Trophoblast cell (in vitro differentiated cells and primary cell): ENCODE measurements around the gene SHC1.
A peak's percentile ranks its signal among the peaks of the same experiment; 100 is the strongest.

ENCODE experiments used
- DNase-seq, 2 donors: peaks; one replicate each; pipeline ENCODE4 v3.0.0-alpha.2; 2016
- H2AFZ ChIP-seq: 2 replicates; pipeline ENCODE4 v1.6.1; 2013; ENCODE audit warnings: low read length, moderate library complexity, mild to moderate bottlenecking; ENCODE audit not compliant: insufficient read depth, poor library complexity
- H2AK5ac ChIP-seq: 2 replicates; pipeline ENCODE4 v1.6.1; 2013; ENCODE audit warnings: mild to moderate bottlenecking, low read length
- H2BK120ac ChIP-seq: 2 replicates; pipeline ENCODE4 v1.6.1; 2013; ENCODE audit warnings: low read length, mild to moderate bottlenecking, moderate library complexity; ENCODE audit not compliant: insufficient read depth, poor library complexity
- H2BK12ac ChIP-seq: 2 replicates; pipeline ENCODE4 v1.6.1; 2013; ENCODE audit warnings: mild to moderate bottlenecking, low read length, moderate library complexity
- H2BK5ac ChIP-seq: 2 replicates; pipeline ENCODE4 v1.6.1; 2013; ENCODE audit warnings: low read length, low read depth, moderate library complexity, mild to moderate bottlenecking; ENCODE audit not compliant: poor library complexity
- H3K14ac ChIP-seq: 2 replicates; pipeline ENCODE4 v1.6.1; 2013; ENCODE audit warnings: mild to moderate bottlenecking, low read length
- H3K18ac ChIP-seq: 2 replicates; pipeline ENCODE4 v1.6.1; 2013; ENCODE audit warnings: mild to moderate bottlenecking, low read length
- H3K23ac ChIP-seq: 2 replicates; pipeline ENCODE4 v1.6.1; 2013; ENCODE audit warnings: low read length
- H3K27ac ChIP-seq: 2 replicates; pipeline ENCODE4 v1.5.1; 2013; ENCODE audit warnings: low read depth, mild to moderate bottlenecking, inconsistent platforms, low read length, moderate library complexity
- H3K27me3 ChIP-seq: 2 replicates; pipeline ENCODE4 v1.6.1; 2013; ENCODE audit warnings: inconsistent platforms, mild to moderate bottlenecking, low read length, moderate library complexity; ENCODE audit not compliant: insufficient read depth
- H3K36me3 ChIP-seq, 2 experiments: 1 replicate in 1 of 2; 2 replicates in 1 of 2; pipeline ENCODE4 v1.6.1; 2013; ENCODE audit warnings: low read length in 2 of 2, mild to moderate bottlenecking in 2 of 2, moderate library complexity in 1 of 2; ENCODE audit not compliant: insufficient read depth in 2 of 2, control insufficient read depth in 1 of 2
- H3K4ac ChIP-seq: 2 replicates; pipeline ENCODE4 v1.6.1; 2013; ENCODE audit warnings: low read depth, mild to moderate bottlenecking, low read length, moderate library complexity
- H3K4me1 ChIP-seq, 2 experiments: 1 replicate in 1 of 2; 2 replicates in 1 of 2; pipeline ENCODE4 v1.6.1; 2013; ENCODE audit warnings: low read length in 2 of 2, mild to moderate bottlenecking in 2 of 2, moderate library complexity in 1 of 2; ENCODE audit not compliant: insufficient read depth in 2 of 2, control insufficient read depth in 1 of 2
- H3K4me2 ChIP-seq: 2 replicates; pipeline ENCODE4 v1.6.1; 2013; ENCODE audit warnings: inconsistent platforms, mild to moderate bottlenecking, low read length, moderate library complexity
- H3K4me3 ChIP-seq: 2 replicates; pipeline ENCODE4 v1.5.1; 2013; ENCODE audit warnings: mild to moderate bottlenecking, low read depth, low read length, inconsistent platforms
- H3K79me1 ChIP-seq: one replicate; pipeline ENCODE4 v1.6.1; 2013; ENCODE audit warnings: low read length
- H3K79me2 ChIP-seq: 2 replicates; pipeline ENCODE4 v1.6.1; 2013; ENCODE audit warnings: low read length, mild to moderate bottlenecking; ENCODE audit not compliant: control insufficient read depth, insufficient read depth, poor library complexity
- H3K9ac ChIP-seq: 2 replicates; pipeline ENCODE4 v1.6.1; 2013; ENCODE audit warnings: mild to moderate bottlenecking, low read length
- H3K9me3 ChIP-seq: 2 replicates; pipeline ENCODE4 v1.6.1; 2013; ENCODE audit warnings: low read depth, mild to moderate bottlenecking, control low read depth, inconsistent platforms, low read length; ENCODE audit not compliant: insufficient read depth
- H4K12ac ChIP-seq: 2 replicates; pipeline ENCODE4 v1.6.1; 2013; ENCODE audit warnings: low read depth, mild to moderate bottlenecking, low read length, moderate library complexity
- H4K8ac ChIP-seq: 2 replicates; pipeline ENCODE4 v1.6.1; 2013; ENCODE audit warnings: low read depth, mild to moderate bottlenecking, low read length, moderate library complexity
- H4K91ac ChIP-seq: one replicate; pipeline ENCODE4 v1.6.1; 2013; ENCODE audit warnings: low read depth, mild to moderate bottlenecking, low read length, moderate library complexity
- WGBS: extraction: QIAGEN DNeasy Blood & Tissue Kit; methylation state at CpG from one replicate; pipeline ENCODE4 v1.1.7; 2013; ENCODE audit warnings: missing lambda C conversion rate; ENCODE audit not compliant: insufficient read length, insufficient coverage; ENCODE audit errors: extremely low coverage; 5-methylcytosine and 5-hydroxymethylcytosine counted together

SHC1 gene

DNA sequence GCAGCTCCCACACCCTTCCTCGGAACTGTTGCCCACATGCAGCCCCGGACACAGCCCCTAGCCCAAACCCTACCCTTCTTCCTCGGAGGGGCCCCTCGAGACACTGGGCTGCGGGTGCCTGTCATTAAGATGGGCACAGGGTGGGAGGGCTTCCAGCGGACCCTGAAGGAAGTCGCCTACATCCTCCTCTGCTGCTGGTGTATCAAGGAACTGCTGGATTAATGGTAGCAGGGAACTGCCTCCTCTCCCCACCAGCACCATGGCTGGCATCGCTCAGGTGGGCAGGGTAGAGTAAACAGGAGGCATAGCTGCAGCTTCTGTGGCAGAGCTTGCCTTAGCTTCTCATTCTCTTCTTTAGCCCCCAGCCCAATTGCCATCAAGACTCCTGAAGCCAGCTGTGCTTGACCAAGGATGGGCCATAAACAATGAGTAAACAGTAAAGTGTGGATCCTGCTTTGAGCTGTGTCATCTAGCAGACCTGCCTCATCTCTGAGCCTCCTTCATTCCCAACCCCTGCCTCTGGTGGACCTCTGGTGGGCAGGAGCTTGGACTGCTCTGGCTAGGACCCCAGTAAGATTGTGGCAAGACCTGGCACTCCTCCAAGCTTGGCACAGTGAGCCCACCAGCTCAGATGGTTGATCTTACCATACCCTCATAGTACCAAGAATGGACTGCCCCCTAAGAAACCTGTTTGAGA, 23.2 kb upstream of the SHC1 start, which contains the start of gene LENEP:
LENEP (plus strand) TSS at position 15 of the 697 bp plus-strand sequence; CDS start at position 37, 22 bp downstream.
- Histone ChIP-seq H2AK5ac (peak within 1 kb of the TSS; percentile 23), H2BK12ac (peak within 1 kb of the TSS; percentile 16), H2AFZ (no peak within 1 kb of the TSS), H3K18ac (no peak within 1 kb of the TSS), H3K36me3 (peaks cover 13 to 23% of the 10 kb centered on the region in 2 experiments), H3K23ac (no peak within 1 kb of the TSS), H3K4ac (no peak within 1 kb of the TSS), H3K27me3 (no peaks in the 10 kb centered on the region), H3K9me3 (no peaks in the 10 kb centered on the region), H3K27ac (no peak within 1 kb of the TSS), H4K8ac (no peak within 1 kb of the TSS), H3K9ac (no peak within 1 kb of the TSS), H3K79me2 (no peaks in the 10 kb centered on the region), H3K4me3 (no peak within 1 kb of the TSS), H2BK120ac (no peak within 1 kb of the TSS), H3K4me2 (no peak within 1 kb of the TSS), H3K14ac (peak within 1 kb of the TSS; percentile 12), H3K4me1 (peaks cover 0 to under 1% of the 10 kb centered on the region in 2 experiments), H3K79me1 (no peaks in the 10 kb centered on the region), H2BK5ac (no peak within 1 kb of the TSS), H4K91ac (peak within 1 kb of the TSS; percentile 9), H4K12ac (no peak within 1 kb of the TSS)
- no CpG with 5 or more reads among the region's 8 CpGs for WGBS
- no peak for DNase-seq

DNA sequence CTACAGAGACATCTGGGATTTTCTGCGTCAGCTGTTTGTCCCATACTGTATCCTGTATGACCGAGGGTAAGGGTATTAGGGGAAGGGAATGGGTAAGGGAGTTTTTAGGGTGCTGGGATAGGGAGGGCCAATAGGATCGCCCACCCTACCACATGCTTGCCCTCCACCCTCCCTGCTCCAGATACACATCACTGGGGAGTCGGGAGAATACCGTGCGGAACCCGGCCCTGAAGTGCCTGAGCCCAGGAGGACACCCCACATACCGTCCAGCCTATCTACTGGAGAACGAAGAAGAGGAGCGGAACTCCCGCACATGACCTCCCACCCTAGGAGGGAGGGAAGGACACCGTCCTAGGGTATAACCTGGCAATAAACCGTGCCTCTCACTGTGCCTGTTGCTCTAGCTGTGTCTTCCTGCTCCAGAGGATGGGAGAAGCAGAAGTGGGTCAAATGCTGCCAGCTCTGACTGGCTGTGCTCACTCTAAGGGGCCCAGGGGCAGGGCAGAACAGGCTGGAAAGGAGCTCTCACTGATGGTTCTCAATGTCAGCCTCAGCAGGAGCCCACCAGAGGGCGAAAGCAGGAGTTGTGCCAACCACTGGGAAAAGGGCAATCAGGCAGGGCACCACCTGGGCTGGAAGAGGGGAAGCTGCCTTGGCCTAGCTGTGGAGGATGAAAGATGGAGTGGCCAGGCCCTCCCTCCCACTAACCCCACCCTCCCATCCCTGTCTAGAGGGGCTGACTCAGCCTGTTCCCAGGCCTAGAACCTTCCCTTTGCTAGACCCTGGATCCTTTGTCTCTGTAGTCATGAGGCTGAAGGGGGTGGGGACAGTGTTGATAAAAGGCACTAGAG, 22.4 kb upstream of the SHC1 start:
- no peak overlapping the region for H2BK12ac ChIP-seq
- no peak overlapping the region for H3K23ac ChIP-seq
- peaks cover 20 to 30% of the 10 kb centered on the region in 2 experiments for H3K36me3 ChIP-seq
- H3K79me1 ChIP-seq: no peaks in the 10 kb centered on the region
- H3K4ac ChIP-seq: no peak overlapping the region
- no peak overlapping the region for H2BK5ac ChIP-seq
- no peak overlapping the region for H4K8ac ChIP-seq
- no peak for DNase-seq
- H3K9ac ChIP-seq: no peak overlapping the region
- no peak overlapping the region for H3K18ac ChIP-seq
- no peak overlapping the region for H2BK120ac ChIP-seq
- no peak overlapping the region for H2AK5ac ChIP-seq
- H3K4me3 ChIP-seq: no peak overlapping the region
- WGBS: 100% methylated on average over 1 of the region's 14 CpGs
- H3K27me3 ChIP-seq: no peaks in the 10 kb centered on the region
- no peak overlapping the region for H3K14ac ChIP-seq
- no peaks in the 10 kb centered on the region for H3K9me3 ChIP-seq
- H4K91ac ChIP-seq: no peak overlapping the region
- no peaks in the 10 kb centered on the region for H3K4me1 ChIP-seq
- no peak overlapping the region for H4K12ac ChIP-seq
- H3K79me2 ChIP-seq: no peaks in the 10 kb centered on the region
- H2AFZ ChIP-seq: no peak overlapping the region
- no peak overlapping the region for H3K4me2 ChIP-seq
- H3K27ac ChIP-seq: no peak overlapping the region

DNA sequence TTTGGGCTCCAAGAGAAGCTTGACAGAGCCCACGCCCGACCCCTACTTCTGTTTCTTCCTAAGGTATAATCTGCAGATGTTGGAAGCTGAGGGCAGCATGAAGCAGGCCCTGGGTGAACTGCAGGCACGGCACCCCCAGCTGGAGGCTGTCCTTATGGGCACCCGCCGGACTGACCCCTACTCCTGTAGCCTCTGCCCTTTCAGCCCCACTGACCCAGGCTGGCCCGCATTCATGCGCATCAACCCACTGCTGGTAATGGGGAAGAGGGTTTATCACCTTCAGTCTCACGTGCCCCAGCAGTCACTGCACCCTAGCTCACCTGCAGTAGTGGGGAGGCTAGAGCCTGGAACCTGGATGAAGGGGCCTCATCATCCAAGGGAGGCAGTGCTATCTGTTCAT, 19.7 kb upstream of the SHC1 start:
- Histone ChIP-seq H2BK5ac (no peak overlapping the region), H3K27ac (no peak overlapping the region), H3K4me2 (no peak overlapping the region), H3K14ac (no peak overlapping the region), H3K4me1 (no peaks in the 10 kb centered on the region), H3K36me3 (peaks cover 26 to 36% of the 10 kb centered on the region in 2 experiments), H3K4ac (no peak overlapping the region), H3K4me3 (no peak overlapping the region), H3K18ac (no peak overlapping the region), H3K23ac (no peak overlapping the region), H2AK5ac (no peak overlapping the region), H2AFZ (no peak overlapping the region), H3K27me3 (no peaks in the 10 kb centered on the region), H3K79me1 (no peaks in the 10 kb centered on the region), H4K8ac (no peak overlapping the region), H3K79me2 (no peaks in the 10 kb centered on the region), H2BK120ac (no peak overlapping the region), H4K12ac (no peak overlapping the region), H3K9me3 (peaks cover 2% of the 10 kb centered on the region), H2BK12ac (no peak overlapping the region), H4K91ac (no peak overlapping the region), H3K9ac (no peak overlapping the region)
- DNase-seq: no peak
- WGBS: no CpG with 5 or more reads among the region's 8 CpGs

DNA sequence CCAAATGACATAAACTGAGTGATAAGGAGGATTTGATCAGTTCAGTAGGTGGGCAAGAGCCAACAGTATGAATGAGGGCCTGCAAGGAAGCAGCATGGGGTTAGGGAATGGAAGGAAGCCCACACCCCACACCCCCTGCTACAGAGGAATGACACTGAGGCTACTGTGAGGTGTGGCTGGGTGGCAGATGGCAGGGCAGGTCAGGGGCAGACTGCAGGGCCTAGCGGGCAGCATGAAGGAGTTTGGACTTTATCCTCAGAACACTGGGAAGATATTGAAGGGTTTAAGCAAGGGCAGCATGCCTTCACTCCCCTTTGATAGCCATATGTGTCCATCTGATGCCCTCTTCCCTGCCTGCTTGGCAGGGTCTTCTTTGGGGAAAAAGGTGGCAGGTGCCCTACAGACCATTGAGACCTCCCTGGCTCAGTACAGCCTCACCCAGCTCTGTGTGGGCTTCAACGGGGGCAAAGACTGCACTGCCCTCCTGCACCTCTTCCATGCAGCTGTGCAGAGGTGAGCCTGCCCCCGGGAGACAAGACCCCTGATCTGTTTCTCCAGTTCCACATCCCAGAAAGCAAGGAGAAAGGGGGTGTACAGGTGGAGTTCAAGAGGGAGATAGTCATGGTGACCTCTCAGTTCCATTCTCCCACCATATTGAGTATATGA, 18.8 kb upstream of the SHC1 start:
- H3K4me1 ChIP-seq: no peaks in the 10 kb centered on the region

More for the DNA sequence above, 18.8 kb upstream of the SHC1 start:
- Histone ChIP-seq H3K27me3 (no peaks in the 10 kb centered on the region), H2BK12ac (no peak overlapping the region), H3K4me3 (no peak overlapping the region), H3K9ac (no peak overlapping the region), H2AK5ac (no peak overlapping the region), H3K14ac (no peak overlapping the region), H3K4ac (no peak overlapping the region), H4K8ac (no peak overlapping the region), H3K18ac (no peak overlapping the region), H3K27ac (no peak overlapping the region), H2AFZ (no peak overlapping the region), H2BK5ac (no peak overlapping the region), H3K36me3 (peaks cover 26 to 36% of the 10 kb centered on the region in 2 experiments), H3K79me2 (no peaks in the 10 kb centered on the region), H3K79me1 (no peaks in the 10 kb centered on the region), H4K12ac (no peak overlapping the region), H4K91ac (no peak overlapping the region), H2BK120ac (no peak overlapping the region), H3K4me2 (no peak overlapping the region), H3K23ac (no peak overlapping the region), H3K9me3 (peaks cover 2% of the 10 kb centered on the region)
- no CpG with 5 or more reads among the region's 3 CpGs for WGBS
- DNase-seq: no peak
